ENCODE measurements around the gene FLT1. TPM values are rescaled to one million over a fixed set of nuclear protein-coding genes. Genes with fewer than 3 reads are reported as not detected.

Gene FLT1
- total RNA-seq, 1 donor from 2014 or later: 0.81 TPM

GRCh38 chr13:28483313-28483931, 11.5 kb downstream of the FLT1 start:
- DNase-seq (ENCODE audit: low spot score, unreplicated experiment): no peak
- TF ChIP-seq CTCF (IDR thresholded peaks at IDR 0.05; ENCODE audit: unreplicated experiment): no peak
- H3K27me3 Mint-ChIP-seq: peaks cover 37% of the 10 kb centered on the region
- H3K4me1 Mint-ChIP-seq (ENCODE audit: low read depth): no peaks in the 10 kb centered on the region
- H3K4me3 Mint-ChIP-seq (ENCODE audit: low read depth): no peak overlapping the region
- H3K36me3 Mint-ChIP-seq (ENCODE audit: insufficient read depth): no peaks in the 10 kb centered on the region
- H3K9me3 Mint-ChIP-seq (ENCODE audit: low read depth): no peaks in the 10 kb centered on the region
- no peak overlapping the region for H3K27ac Mint-ChIP-seq

- Mint-ChIP-seq H3K36me3 (ENCODE audit: insufficient read depth) (no peaks in the 10 kb centered on the region), H3K4me3 (ENCODE audit: low read depth) (no peak overlapping the region), H3K9me3 (ENCODE audit: low read depth) (no peaks in the 10 kb centered on the region), H3K4me1 (ENCODE audit: low read depth) (peaks cover 11% of the 10 kb centered on the region), H3K27ac (no peak overlapping the region), H3K27me3 (peaks cover 20% of the 10 kb centered on the region)
- DNase-seq (ENCODE audit: low spot score, unreplicated experiment): no peak
- no peak for TF ChIP-seq CTCF (IDR thresholded peaks at IDR 0.05; ENCODE audit: unreplicated experiment)
Measured at GRCh38 chr13:28479005-28479404, 15.9 kb downstream of the FLT1 start.

- Mint-ChIP-seq H3K4me1 (ENCODE audit: low read depth) (peaks cover 11% of the 10 kb centered on the region), H3K27ac (no peak overlapping the region), H3K4me3 (ENCODE audit: low read depth) (no peak overlapping the region), H3K36me3 (ENCODE audit: insufficient read depth) (no peaks in the 10 kb centered on the region), H3K27me3 (peaks cover 11% of the 10 kb centered on the region), H3K9me3 (ENCODE audit: low read depth) (peaks cover under 1% of the 10 kb centered on the region)
- DNase-seq (ENCODE audit: low spot score, unreplicated experiment): no peak
- no peak for TF ChIP-seq CTCF (IDR thresholded peaks at IDR 0.05; ENCODE audit: unreplicated experiment)
Measured at GRCh38 chr13:28478127-28478526, 16.8 kb downstream of the FLT1 start.

- Mint-ChIP-seq H3K27me3 (peaks cover 10% of the 10 kb centered on the region), H3K4me1 (ENCODE audit: low read depth) (peaks cover 11% of the 10 kb centered on the region), H3K27ac (no peak overlapping the region), H3K36me3 (ENCODE audit: insufficient read depth) (no peaks in the 10 kb centered on the region), H3K9me3 (ENCODE audit: low read depth) (peaks cover 5% of the 10 kb centered on the region), H3K4me3 (ENCODE audit: low read depth) (no peak overlapping the region)
- DNase-seq (ENCODE audit: low spot score, unreplicated experiment): no peak
- no peak for TF ChIP-seq CTCF (IDR thresholded peaks at IDR 0.05; ENCODE audit: unreplicated experiment)
Measured at GRCh38 chr13:28477709-28477973, 17.3 kb downstream of the FLT1 start.

GRCh38 chr13:28476919-28477708, 17.8 kb downstream of the FLT1 start:
- no peaks in the 10 kb centered on the region for H3K36me3 Mint-ChIP-seq (ENCODE audit: insufficient read depth)
- H3K9me3 Mint-ChIP-seq (ENCODE audit: low read depth): peaks cover 7% of the 10 kb centered on the region
- H3K4me3 Mint-ChIP-seq (ENCODE audit: low read depth): no peak overlapping the region
- no peak for TF ChIP-seq CTCF (IDR thresholded peaks at IDR 0.05; ENCODE audit: unreplicated experiment)
- H3K4me1 Mint-ChIP-seq (ENCODE audit: low read depth): peaks cover 11% of the 10 kb centered on the region
- H3K27ac Mint-ChIP-seq: no peak overlapping the region
- DNase-seq (ENCODE audit: low spot score, unreplicated experiment): no peak
- peaks cover 9% of the 10 kb centered on the region for H3K27me3 Mint-ChIP-seq

Data from progenitor cell of endocrine pancreas (in vitro differentiated cells).